HCEC 1CT (cell line): Measurements from ENCODE around the gene TLR5.

Experiments used
- DNase-seq: peaks from one replicate; pipeline ENCODE4 v3.0.0-alpha.2; 2017

The TLR5 gene

DNA sequence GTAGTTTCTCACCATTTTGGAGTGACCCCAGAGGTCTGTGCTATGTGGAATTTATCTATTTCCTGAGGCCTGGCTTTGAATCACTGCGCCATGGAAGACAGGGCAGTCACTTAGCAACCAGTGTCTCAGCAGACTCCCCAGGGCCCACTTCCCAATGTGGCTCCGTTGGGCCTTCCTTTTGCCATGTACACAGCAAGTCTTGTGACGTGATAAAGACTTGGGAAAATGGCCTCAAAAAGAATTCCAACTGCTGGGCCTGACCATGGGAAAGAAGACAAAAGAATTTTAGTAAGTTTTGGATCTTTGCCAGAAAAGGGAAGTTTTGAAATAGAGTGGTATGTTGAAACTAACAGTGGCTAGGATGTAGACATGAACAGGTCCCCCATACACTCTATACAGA is 36.2 kb downstream of the TLR5 start:
- DNase-seq: no peak

DNA sequence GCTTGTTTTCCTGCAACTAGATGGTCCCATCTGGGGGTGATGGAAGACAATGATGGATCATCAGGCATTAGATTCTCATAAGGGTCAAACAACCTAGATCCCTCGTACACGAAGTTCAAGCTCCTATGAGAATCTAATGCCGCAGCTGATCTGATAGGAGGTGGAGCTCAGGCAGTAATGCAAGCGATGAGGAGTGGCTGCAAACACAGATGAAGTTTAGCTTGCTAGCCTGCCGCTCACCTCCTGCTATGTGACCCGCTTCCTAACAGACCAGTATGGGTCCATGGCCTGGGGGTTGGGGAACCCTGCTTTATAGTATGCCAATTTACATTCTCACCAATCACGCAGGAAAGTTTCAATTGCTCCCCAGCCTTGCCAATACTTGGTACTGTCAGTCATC is 37.5 kb downstream of the TLR5 start:
- no peak for DNase-seq

DNA sequence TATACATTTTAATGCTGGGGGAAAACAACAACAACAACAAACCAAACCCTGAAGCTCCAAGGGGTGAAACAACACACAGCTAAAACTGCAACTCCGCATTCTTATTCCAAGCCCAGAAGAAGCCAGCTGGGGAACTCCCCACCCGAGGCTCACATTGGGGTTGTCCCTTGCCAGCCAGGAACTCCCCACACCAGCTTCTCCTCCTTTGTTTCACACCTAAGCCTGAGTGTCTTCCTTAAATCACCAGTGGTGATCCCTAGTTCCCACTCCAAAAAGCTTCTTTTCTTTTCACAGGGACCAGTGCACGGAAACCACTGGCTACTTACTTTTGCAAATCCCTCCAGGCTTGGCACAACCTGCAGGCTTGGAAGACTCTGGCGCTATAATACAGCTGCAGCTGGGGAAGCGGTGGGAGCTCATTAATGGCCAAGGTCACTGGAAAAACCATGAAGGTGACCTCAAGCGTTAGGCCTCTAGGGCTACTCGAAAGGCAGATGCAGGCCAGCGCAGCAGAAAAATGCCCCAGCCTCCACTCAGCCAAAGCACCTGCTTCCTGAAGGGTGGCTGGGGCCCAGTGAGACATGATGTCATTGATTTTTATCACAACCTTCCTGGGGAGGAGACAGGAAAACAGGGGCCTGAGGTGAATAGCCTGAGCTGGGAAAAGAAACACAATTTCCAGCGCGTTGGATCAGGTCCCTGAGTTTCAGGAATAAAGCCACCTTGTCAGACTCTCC is 40.1 kb downstream of the TLR5 start:
- no peak for DNase-seq

DNA sequence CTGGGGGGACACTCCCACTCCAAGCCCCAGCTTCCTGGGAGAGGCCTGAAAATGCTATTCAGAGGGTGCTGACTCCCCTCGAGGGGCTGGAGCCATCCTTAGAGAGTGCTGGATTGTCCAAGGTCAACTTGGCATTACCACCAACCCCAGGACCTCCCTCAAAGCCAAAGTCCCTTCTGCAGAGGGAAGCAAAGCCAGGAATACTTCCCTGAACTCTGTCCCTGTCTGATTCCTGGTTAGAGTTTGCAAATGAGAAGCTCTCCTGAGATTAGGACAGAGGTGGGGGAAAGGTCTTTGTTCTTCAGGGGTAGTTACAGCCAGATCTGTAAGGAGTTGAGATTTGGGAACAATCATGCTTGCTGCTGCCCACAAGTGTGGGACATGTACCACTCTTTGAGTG is 45.3 kb downstream of the TLR5 start:
- DNase-seq: no peak

DNA sequence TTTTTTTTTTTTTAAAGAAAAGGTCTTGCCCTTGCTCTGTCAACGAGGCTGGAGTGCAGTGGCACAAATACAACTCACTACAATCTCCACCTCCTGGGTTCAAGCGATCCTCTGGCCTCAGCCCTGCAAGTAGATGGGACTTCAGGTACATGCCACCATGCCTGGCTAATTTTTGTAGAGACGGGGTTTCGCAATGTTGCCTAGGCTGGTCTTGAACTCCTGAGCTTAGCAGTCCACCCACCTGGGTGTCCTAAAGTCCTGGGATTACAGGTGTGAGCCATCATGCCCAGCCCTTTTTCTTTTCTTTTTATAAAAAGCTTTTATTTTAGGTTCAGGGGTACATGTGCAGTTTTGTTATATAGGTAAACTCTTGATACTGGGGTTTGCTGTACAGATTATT is 47.2 kb downstream of the TLR5 start:
- DNase-seq: no peak

DNA sequence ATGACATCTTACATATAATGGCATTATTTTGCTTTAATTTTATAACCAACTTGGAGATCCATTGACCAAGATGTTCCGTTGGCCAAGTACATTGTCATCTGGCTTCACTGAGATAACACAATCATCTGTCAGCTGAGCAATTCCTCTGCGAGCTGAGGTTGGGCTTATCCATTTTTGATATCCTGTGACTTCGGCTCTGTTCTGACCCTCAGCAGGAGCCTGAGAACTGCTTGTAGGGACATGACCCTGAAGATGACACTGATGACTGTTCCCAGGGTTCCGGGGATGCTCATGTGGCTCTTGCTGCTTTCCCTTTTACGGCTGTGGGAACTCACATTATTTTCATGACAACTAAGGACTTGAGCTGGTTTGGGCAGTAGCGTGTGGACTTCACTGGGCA is 51.2 kb downstream of the TLR5 start:
- DNase-seq: no peak

DNA sequence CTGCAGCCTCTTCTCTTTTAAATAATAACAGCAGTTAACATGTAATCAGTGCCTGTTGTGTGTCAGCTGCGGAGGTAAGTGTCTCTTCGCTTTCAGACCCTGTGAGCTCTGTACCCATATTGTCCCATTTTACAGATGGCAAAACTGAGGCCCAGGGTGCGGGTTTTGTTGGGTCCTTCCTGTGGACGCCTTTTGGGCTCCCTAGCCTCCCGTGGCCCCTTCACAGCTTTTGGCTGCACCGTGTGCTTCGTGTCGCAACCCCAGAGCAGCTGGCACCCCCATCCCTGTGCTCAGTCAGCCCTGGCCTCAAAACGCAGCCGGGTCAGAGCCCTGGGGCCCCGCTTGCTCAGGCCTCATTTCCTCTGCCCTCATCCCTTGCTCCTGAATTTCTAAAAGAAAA is 53.8 kb downstream of the TLR5 start:
- DNase-seq: no peak

DNA sequence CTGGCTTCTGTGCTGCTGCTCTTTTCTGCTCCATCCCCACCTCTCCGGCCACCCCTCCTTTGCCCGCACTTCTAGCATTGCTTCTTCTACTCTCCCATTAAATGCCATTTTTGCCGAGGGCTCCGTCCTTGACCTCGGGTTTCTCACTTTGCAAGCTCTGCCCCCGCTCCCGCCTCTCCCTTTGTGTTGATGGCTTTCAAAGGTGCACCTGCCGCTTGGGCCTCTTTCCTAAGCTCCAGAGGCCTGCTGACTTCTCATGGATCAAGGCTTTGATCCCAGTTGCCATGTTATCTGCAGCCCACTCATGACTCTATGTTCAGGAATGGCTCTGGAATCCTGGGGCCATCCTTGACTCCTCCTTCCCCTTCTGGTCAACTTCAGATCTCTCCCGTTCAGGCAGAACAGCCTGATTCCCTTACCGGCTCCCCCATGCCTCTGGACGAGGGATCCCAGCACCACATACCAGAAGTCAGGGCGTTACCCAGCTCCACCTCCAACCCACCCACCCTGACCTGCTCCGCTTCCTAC is 54.3 kb downstream of the TLR5 start:
- no peak for DNase-seq

DNA sequence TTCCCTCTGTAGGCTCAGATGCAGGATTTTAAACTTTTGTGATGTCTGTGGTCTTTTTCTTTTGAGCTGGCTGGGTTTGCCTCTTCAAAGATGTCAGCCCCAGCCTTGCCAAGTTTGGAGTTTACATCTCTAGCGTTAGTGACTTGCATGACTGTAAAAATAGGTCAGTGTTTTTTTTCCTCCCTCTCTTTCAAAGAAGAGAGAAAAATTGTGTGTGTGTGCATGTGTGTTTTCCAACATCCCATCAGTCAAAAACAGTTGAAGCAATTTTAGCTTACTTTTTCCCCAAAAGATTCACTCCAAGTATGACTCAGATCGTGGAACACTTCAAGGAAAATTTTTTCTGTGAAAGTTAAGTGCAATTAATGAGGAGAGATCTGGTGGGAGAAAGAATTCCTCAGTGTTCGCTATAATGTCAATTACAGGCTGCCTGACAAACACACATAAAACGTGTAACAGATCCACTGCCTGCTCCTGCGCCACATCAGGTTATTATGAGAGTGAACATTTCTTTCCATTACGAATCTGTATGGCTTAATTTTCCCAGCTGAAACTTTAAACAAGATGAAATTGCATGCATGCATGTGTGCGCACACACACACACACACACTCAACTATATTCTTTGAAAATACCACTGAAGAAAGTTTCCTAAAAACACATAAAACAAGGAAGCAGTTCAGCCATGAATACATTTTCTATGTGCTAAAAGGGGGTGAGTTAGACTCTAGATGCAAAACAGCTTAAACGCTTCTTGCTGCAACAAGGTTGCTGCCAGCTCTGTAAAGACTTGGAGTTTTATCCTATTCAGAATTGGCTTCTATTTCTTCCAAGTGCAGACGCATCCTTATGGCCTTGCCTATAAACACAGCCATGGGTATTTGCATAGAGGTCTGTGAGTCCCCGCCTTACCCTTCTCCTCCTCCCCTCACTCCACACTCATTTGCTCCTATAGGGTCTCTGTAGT is 55.5 kb downstream of the TLR5 start:
- DNase-seq: no peak

DNA sequence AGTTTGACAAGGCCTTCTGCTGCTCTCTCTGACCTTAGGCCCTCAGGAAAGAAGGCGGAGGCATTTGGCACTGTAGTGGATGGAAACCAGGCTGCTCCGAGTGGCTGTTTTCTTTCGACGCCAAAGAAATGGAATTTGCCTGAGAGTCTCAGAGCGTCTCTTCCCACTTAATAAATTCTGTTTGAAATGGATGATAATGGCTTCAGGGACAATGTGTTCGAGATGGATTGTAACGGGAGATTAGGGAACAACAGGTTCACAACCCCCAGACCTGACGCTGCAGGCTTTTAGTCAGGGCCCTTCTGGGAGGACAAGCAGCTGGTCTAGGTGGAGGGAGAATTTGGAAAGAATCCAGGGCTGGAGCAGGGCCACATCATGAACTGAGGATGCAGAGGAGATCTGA is 58.6 kb downstream of the TLR5 start:
- DNase-seq: no peak

DNA sequence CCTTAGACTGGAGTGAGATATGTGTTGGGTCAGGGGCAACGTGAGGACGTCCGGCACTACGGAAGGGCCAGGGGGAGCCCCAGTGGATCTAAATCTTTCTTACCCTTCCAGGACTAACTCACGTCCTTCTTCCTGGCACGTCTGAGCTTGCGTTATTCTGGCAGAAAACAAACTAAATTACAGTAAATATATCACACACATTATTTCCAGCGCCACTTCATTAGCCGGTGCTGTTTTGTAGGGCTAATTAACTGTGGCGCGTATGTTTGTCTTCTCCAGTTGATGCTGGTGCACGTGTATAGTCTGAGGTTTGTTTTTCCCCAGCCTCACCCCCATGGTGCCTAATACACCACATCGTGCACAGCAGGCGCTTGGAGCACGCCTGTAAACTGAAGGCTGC is 59.2 kb downstream of the TLR5 start:
- DNase-seq: no peak

DNA sequence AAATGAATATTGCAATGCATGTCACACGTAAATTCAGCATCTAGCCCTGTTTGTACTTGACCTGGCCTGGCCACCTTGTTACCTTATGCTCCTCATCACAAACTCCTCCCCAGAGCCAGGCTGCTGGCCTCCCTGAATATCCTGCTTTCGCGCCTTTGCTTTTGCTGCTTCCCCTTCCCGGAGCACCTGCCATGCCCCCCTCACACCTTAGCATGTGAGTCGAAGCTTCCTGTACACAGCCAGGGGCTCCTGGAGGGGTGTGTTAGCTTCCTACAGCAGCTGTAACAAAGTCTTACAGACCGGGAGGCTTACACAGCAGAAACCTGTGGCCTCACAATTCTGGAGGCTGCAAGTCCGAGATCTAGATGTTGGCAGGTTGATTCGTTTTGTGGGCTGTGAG is 60.1 kb downstream of the TLR5 start:
- no peak for DNase-seq

DNA sequence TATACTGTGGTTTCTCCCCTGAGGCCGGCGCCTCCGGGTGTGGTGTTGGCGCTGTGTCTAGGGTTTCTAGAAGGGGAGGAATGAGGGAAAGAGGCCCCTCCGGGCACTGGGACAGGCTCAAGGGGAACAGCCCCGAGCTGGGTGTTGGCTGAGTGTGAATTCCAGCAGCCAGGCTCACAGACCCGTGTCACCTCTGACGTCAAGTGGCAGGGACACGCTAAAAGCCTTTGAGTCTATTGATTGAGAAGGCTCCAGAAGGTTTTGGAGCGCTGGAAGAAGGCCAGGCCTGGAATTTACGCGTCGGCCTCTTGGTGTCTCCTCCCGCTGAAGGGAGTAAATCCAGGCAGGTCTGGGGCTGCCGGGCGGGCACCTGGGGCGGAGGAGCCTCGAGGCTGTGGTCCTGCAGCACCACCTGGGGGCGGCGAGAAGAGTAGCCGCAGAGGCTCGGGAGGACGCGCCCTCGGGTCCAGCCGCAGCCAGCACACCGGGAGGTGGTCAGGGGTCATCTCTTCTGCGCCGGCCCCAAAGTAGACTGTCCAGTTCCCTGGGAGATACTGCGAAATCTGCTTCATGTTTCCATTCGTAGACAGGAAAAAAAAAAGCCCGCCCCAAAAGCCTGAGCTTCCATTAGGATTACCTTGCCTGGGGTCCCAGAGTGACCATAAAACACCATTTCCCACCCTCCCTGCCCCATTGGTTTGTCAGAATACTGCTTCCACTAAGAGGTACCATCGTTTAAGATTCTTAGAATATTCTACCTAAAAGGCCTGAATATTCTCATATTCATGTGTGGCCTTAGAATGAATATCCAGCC is 61.7 kb downstream of the TLR5 start:
- DNase-seq: peak; percentile 80

DNA sequence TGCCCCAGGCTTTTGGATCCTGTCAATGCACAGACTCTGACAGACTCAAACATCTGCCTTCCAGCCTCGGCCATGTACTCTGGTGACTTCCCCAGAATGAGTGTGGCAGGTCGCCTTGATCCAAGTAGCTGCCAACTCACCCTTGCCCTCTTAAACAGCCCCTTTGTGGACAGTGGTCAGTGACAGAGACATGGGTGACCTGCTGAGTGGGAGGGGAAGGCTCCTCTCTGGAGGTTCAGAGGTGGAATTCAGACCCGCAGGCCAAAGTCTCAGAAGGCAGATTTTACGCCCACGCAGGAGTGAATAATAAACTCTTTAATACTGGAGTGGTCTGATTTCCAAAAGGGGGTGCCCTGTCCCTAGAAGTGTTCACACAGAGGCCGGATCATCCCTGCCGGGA is 63.5 kb downstream of the TLR5 start:
- DNase-seq: no peak

DNA sequence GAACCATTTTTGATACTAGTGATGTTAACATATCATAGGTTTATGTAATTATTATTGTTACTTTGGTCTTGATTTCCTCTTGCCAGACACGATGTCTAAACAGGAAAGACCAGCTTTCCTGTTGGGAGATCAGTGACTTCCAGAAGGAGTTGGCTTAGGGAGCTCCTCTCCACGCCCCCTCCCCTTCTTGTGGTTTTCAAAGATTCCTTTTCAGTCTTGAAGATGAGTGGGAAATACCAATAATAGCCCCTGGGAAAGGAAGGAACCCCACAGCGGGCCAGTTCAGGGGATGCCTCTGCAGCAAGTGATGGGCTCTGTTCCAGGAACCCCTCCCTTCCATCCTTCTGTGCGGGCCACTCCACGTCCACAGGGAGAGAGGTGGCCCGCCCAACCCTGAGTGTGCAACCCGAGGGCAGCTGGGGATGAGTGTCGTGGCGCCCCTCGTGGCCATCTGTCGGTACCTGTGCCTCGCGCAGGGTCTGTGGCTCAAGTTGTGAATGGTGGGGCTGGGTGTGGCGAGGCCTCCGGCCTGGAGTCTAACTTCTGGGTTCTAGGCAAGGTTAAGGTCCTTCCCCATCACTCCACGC is 65.7 kb downstream of the TLR5 start:
- DNase-seq: no peak

DNA sequence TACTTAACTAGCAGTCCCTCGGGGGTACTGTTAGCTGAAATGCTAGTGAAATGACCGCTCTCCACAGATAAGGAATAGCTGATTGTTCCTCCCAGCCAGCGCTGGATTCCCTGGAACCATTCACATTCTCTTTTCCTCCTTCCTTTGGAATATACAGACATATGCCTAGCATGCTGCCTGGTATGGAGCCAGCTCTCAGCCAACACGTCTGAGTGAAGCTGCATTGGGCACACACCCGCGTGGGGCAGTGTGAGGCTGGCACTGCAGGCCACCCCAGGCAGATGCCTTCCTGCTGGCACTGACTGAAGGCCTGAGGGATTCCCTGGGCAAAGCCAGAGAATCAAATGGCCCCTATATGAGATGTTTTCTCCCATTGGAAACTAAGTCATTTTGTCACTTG is 66.7 kb downstream of the TLR5 start:
- DNase-seq: no peak

DNA sequence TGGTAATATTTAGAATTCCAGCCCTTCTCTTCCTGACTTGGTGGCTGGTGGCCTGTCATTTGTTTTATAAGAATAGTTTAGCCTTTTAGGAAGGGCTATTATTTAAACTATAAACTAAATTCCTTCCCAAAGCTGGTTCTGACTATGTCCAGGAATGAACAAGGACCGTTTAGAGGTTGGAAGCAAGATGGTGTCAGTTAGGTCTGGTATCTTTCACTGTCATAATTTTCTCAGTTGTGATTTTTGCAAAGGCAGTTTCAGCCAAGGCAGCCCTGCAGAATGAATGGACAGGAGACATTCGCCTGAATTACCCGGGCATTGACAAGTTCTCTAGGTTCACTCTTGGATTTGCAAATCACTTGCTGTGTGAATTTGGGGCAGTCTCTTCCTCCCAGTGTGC is 67.2 kb downstream of the TLR5 start:
- no peak for DNase-seq

DNA sequence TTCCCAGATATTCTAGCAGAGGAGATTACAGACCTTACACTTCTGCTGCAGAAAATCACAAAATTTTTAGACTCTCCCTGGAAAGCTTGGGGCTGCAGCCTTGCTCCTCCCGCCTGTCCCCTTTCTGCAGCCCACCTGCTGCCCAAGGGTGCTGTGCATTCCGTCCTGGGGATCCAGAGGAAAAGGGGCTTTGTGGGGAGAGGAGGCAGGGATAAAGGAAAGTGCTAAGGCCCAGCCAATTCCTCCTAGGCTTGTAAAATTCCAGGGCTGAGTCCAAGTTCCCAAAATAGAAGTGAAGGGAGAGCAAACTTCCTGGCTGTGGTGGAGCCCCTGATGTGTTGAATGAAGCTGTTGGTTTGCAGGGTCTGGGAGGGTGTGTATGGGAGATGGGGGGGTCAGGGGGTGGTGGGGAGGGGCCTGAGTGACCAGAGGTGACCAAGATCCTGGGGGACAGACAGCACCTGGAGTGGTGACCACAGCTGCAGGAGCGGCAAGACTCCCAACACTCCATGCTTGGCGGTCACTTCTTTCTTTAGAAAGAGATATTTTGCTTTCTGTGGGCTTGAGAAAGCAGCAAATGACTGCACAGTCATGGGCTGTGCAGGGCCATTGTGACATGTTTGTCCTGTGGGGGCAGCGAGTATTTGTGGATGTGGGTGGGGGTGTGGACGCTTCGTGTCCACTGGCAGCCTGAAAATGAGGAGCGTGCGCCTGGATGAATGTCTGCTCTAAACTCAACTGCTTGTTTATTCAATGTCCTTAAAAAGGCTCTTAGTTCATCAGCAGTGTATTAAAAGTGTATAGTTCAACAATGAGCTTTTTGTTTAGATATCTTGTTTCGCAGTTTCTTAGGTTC is 68.4 kb downstream of the TLR5 start:
- DNase-seq: no peak

DNA sequence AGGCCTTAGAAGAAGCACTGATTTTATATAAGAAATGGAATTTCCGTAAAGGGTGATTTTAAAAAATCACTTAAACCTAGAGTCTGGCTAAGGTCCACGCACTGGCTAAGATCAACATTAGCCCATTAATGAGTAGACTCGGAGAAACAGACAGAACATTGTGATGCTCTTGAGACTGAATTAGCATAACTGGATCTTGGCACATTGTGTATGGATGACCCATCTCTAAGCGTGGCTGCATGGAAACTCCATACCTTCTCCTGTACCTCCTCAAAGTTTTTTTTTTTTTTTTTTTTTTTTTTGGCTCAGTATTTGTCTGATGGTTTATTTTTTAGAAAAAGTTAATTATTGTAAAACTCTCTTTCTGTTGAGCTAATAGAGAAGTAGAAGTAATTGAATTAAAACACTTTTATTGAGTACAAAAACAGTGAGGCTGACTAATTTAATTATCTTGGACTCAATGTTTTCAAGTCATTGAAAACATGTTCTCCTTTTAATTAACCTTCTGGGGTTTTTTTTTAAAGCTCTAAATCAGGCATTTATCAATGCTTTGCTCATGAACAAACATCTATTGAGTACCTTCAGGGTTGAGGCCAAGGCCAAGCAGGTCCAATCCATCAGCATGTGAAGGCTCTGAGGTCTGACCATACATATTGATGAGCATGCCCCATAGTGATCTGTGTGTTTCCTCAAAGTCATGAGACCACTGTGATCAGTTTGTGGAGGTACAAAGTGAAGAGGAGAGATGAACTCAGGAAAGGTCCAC is 74.0 kb downstream of the TLR5 start:
- no peak for DNase-seq

DNA sequence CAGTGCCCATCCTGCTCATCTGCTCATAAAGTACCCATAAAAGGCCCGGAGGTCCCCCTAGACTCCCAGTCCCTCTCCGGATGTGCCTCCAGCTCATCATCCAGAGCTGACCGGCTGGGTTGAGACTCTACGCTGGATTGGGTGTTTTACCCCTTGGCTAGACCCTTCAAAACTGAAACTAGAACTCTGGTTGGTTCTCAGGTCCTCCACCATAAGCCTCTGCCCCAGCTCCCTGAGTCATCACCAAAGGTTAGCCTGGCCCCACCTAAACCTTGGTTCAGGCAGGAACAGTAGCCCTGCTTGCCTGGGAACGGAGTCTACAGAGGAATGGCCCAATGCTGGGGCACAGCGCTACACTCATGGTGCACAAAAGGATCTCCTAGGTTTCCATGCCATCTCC is 75.1 kb downstream of the TLR5 start:
- DNase-seq: no peak

DNA sequence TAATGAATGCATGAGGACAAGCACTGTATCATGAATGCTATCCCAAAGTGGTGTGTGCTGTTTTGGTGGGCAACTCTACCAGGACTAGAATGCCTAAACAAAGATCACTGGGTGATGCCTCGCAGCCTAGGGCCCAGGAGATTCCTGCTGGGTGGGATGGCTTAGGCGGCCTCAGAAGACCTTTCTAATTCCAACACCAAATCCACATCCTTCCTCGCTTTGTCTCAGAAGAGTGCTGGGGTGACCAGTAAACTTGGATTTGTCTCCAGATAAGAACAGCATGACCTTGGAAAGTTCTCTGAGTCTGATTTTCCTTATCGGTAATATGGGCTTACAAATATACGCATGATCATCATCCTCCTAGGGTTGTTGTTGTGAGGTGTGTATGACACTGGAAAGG is 76.6 kb downstream of the TLR5 start:
- DNase-seq: no peak
